Stomach (tissue), 9 donors: ENCODE measurements around the gene P4HA3. TPM values are rescaled to one million over a fixed set of nuclear protein-coding genes. Genes with fewer than 3 reads are reported as not detected.

Experiments
- DNase-seq, 2 donors: peaks; one replicate each; pipeline versions ENCODE4 v3.0.0 to v3.0.0-alpha.2; 2013 to 2019
- H3K27ac ChIP-seq, 5 donors: fragments of 200-600 bp in 4 of 5; sonication (generic) in 4 of 5; one replicate each; pipeline ENCODE4 v1.5.1; 2013 to 2019; ENCODE audit warnings: mild to moderate bottlenecking in 1 of 5, moderate library complexity in 1 of 5
- H3K27me3 ChIP-seq, 3 donors: fragments of 200-600 bp; sonication (generic); one replicate each; pipeline ENCODE4 v1.5.1; 2017 to 2019; ENCODE audit warnings: mixed run types in 1 of 3
- H3K36me3 ChIP-seq, 4 donors: fragments of 200-600 bp; sonication (generic); 1 replicate in 3 of 4; 2 replicates in 1 of 4; pipeline ENCODE4 v1.5.1; 2016 to 2019
- H3K4me1 ChIP-seq, 4 donors: fragments of 200-600 bp; sonication (generic); one replicate each; pipeline ENCODE4 v1.5.1; 2016 to 2019
- H3K4me3 ChIP-seq, 4 donors: fragments of 200-600 bp; sonication (generic) in 3 of 4; one replicate each; pipeline ENCODE4 v1.5.1; 2016 to 2019; ENCODE audit warnings: mild to moderate bottlenecking in 1 of 4
- H3K9me3 ChIP-seq, 4 donors: fragments of 200-600 bp; sonication (generic); one replicate each; pipeline ENCODE4 v1.5.1; 2016 to 2019
- EP300 ChIP-seq: sonication (generic); formaldehyde crosslinking; IDR thresholded peaks from one replicate; pipeline ENCODE4 v1.6.1; 2017; ENCODE audit warnings: antibody characterized with exemption
- POLR2A ChIP-seq, 4 donors: fragments of 450-650 bp; IDR thresholded peaks; one replicate each; pipeline ENCODE4 v1.6.1; 2016; ENCODE audit warnings: antibody characterized with exemption in 4 of 4, control low read depth in 2 of 4, mild to moderate bottlenecking in 1 of 4, moderate library complexity in 1 of 4
- POLR2AphosphoS5 ChIP-seq, 3 donors: sonication (generic); formaldehyde crosslinking; IDR thresholded peaks; one replicate each; pipeline ENCODE4 v1.6.1; 2016; ENCODE audit warnings: antibody characterized with exemption in 3 of 3
- WGBS, 5 donors: extraction: QIAGEN DNeasy Blood & Tissue Kit in 3 of 5; methylation state at CpG; one replicate each; pipeline versions ENCODE4 v1.1.5 to v1.1.7; 2013 to 2018; 5-methylcytosine and 5-hydroxymethylcytosine counted together
- intact Hi-C: fragments of 100-400 bp; cut with DNase I; formaldehyde crosslinking; loops from one replicate; pipeline ENCODE4 v1.15.1; 2023; ENCODE audit warnings: low total_unique reads
- polyA plus RNA-seq, 3 donors: library from polyadenylated mRNA; stranded (reverse); fragments of 200-250 nt; gene quantifications; one replicate each; pipeline ENCODE4 v1.2.3, GENCODE V29; 2013
- total RNA-seq, 5 donors: library from RNA; depleted of rRNA; stranded (reverse); fragments of >200 nt; gene quantifications; one replicate each; pipeline versions ENCODE4 v1.1.0 to v1.2.3, GENCODE V29; 2014 to 2016
- TF ChIP-seq, protein P1 (sequence below), 7 experiments: fragments of 450-650 bp in 4 of 7; fragments of 200-600 bp in 3 of 7; sonication (generic) in 3 of 7; IDR thresholded peaks; one replicate each; pipeline ENCODE4 v1.5.1; 2016 to 2019; ENCODE audit warnings: antibody characterized with exemption in 7 of 7, control low read depth in 2 of 7, mild to moderate bottlenecking in 1 of 7
- donor health status: healthy with polysubstance abuse.
- donor health status: Bipolar disorder and iron deficiency.
- donor health status: healthy.

P4HA3 gene
- total and polyA plus RNA-seq, 8 donors = 0.28 to 2.6 (median 0.71) TPM; not detected in 4

DNA sequence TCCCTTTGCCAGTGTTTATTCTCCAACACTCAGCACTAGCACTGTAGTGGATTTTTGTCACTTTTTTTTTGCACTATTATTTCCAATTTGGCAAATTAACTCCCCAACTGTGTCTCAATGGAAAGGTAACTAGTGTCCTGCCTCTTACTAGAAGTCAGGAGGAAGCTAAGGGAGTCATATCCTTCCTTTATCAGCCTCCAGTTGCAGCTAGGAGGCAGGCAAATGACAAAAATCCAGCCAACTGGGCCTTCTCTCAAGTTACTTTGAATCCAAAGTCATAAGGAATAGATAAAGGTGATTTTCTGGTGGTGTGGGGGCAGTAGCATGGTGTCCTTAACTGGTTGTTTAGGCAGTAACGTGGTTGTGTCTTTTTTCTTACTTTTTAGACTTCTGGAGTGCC is 15.6 kb upstream of the P4HA3 start:
- WGBS, 5 donors = 85 to 97% (median 93%) methylated on average over 1 of the region's 1 CpG
- Histone ChIP-seq H3K4me1 (peaks cover 11 to 46% (median 28%) of the 10 kb centered on the region in 4 donors), H3K4me3 (no peak overlapping the region), H3K9me3 (no peaks in the 10 kb centered on the region), H3K27me3 (no peaks in the 10 kb centered on the region), H3K36me3 (no peaks in the 10 kb centered on the region), H3K27ac (peak overlapping the region in 2 of 5 donors; percentile 1 to 4)
- TF ChIP-seq POLR2AphosphoS5 (IDR thresholded peaks at IDR 0.05) (no peak), POLR2A (IDR thresholded peaks at IDR 0.05) (no peak), EP300 (no peak)
- TF ChIP-seq, protein P1, sequence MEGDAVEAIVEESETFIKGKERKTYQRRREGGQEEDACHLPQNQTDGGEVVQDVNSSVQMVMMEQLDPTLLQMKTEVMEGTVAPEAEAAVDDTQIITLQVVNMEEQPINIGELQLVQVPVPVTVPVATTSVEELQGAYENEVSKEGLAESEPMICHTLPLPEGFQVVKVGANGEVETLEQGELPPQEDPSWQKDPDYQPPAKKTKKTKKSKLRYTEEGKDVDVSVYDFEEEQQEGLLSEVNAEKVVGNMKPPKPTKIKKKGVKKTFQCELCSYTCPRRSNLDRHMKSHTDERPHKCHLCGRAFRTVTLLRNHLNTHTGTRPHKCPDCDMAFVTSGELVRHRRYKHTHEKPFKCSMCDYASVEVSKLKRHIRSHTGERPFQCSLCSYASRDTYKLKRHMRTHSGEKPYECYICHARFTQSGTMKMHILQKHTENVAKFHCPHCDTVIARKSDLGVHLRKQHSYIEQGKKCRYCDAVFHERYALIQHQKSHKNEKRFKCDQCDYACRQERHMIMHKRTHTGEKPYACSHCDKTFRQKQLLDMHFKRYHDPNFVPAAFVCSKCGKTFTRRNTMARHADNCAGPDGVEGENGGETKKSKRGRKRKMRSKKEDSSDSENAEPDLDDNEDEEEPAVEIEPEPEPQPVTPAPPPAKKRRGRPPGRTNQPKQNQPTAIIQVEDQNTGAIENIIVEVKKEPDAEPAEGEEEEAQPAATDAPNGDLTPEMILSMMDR (IDR thresholded peaks at IDR 0.05) = no peak
- intact Hi-C loops = no loop called here
- DNase-seq = no peak

DNA sequence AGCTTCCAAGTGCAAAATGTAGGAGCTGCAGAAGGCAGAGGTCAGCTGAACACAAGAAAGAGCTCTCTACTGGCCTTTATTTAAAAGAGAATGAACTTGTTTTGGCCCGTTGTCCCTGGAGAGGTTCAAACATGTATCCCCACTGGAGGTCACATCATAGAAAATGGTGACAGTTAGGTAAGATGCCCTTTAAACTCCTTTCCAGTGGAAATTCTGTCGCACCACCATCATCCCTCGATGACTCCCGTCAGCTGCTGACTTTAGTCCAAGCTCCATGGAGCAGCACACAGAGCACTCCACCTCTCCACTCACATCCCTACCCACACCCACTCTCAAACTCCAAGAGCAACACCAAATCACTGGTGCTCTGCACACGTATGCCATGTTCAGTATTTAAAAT is 15.2 kb upstream of the P4HA3 start:
- TF ChIP-seq POLR2A (IDR thresholded peaks at IDR 0.05) (no peak), POLR2AphosphoS5 (IDR thresholded peaks at IDR 0.05) (no peak), EP300 (no peak)
- TF ChIP-seq, protein P1 (IDR thresholded peaks at IDR 0.05) = no peak
- H3K27ac ChIP-seq = peak overlapping the region in 2 of 5 donors; percentile 1 to 4
- intact Hi-C loops = no loop called here

DNA sequence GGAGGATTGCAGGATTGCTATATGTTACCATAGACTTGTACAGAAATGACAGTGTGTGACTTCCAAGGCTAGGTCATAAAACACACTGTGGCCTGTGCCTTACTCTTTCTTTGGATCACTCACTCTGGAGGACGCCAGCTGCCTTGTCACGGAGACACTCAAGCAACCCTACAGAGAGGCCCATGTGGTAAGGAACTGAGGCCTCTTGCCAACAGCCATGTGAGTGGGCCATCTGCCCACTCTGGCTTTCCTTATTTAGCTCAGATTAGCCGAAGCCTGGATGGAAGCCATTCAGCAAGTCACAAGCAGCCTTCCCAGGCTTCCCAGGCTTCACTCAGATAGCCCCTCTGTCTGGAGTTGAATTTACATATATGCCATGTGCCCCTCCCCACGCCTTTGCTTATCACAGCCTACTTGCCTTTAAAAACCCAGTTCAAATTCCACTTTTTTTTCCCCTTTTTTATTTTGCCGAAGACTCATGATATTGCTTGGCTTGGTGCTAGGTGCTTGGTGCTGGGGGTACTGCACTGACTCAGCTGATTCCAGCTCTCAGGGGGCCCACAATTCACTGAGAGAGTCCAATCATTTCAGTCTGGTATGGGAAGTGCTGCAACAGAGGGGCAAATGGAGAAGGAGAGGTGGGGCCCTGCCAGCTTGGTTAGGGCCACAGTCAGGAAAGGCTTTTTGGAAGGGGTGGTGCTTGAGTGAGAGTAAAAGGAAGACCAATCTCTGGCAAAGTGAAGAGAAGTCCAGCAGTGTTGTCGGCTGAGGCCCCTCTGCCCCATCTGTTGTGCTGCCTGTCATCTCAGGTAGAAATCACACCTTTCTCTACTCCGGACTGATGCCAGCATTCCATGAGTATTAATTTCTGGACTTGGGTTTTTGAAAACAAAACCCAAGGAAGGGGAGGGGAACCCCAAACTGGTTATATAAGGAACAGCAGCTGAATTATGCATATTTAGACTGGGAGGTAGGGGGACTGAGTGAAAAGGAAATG is 14.5 kb upstream of the P4HA3 start:
- Histone ChIP-seq H3K9me3 (no peaks in the 10 kb centered on the region), H3K36me3 (no peaks in the 10 kb centered on the region), H3K4me3 (no peak overlapping the region), H3K4me1 (peaks cover 11 to 49% (median 35%) of the 10 kb centered on the region in 4 donors), H3K27me3 (no peaks in the 10 kb centered on the region), H3K27ac (peak overlapping the region in 4 of 5 donors; percentile 5 to 39 (median 26))
- DNase-seq = peak; percentile 78 to 91
- intact Hi-C loops = no loop called here
- WGBS, 5 donors = 24 to 53% (median 29%) methylated on average over 7 of the region's 7 CpGs
- TF ChIP-seq POLR2AphosphoS5 (IDR thresholded peaks at IDR 0.05) = peak in 2 of 3 donors; percentile 26 to 35
- TF ChIP-seq, protein P1 (IDR thresholded peaks at IDR 0.05) = no peak

More for the DNA sequence above, 15.2 kb upstream of the P4HA3 start:
- Histone ChIP-seq H3K36me3 (no peaks in the 10 kb centered on the region), H3K27me3 (no peaks in the 10 kb centered on the region), H3K4me3 (no peak overlapping the region), H3K9me3 (no peaks in the 10 kb centered on the region), H3K4me1 (peaks cover 11 to 50% (median 32%) of the 10 kb centered on the region in 4 donors)
- no peak for DNase-seq
- 77 to 87% (median 83%) methylated on average over 5 of the region's 5 CpGs for WGBS, 5 donors

DNA sequence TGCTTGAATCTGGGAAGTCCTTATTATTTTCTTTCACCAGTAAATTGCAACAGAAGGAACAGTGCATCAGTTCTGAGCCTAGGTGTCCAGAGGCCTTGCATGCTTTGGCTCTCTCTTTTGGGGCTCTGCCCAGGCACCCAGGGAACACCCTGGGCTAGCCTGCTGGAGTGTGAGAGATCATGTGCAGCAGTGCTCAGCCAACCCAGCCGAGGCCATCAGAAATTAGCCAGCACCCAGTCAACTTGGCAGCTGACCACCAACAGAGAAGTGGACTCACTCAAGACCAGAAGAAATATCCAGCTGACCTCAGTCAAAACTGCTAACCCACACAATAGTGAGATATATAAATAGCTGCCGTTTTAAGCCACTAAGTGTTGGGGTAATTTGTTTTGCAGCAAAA is 11.2 kb upstream of the P4HA3 start:
- Histone ChIP-seq H3K9me3 (no peaks in the 10 kb centered on the region), H3K36me3 (no peaks in the 10 kb centered on the region), H3K4me3 (no peak overlapping the region), H3K4me1 (peaks cover 11 to 50% (median 28%) of the 10 kb centered on the region in 4 donors), H3K27me3 (no peaks in the 10 kb centered on the region), H3K27ac (no peak overlapping the region)
- no peak for DNase-seq
- no peak for TF ChIP-seq EP300
- TF ChIP-seq POLR2AphosphoS5 (IDR thresholded peaks at IDR 0.05) = no peak
- TF ChIP-seq POLR2A (IDR thresholded peaks at IDR 0.05) = no peak
- TF ChIP-seq, protein P1 (IDR thresholded peaks at IDR 0.05) = no peak
- intact Hi-C loops = no loop called here
- 36 to 68% (median 54%) methylated on average over 2 of the region's 2 CpGs for WGBS, 5 donors
